Measurements from ENCODE around the gene ZHX3. TPM values are rescaled to one million over a fixed set of nuclear protein-coding genes. Genes with fewer than 3 reads are reported as not detected.

The ZHX3 gene
- total RNA-seq, 1 donor from 2014 or later = 14.5 TPM

DNA sequence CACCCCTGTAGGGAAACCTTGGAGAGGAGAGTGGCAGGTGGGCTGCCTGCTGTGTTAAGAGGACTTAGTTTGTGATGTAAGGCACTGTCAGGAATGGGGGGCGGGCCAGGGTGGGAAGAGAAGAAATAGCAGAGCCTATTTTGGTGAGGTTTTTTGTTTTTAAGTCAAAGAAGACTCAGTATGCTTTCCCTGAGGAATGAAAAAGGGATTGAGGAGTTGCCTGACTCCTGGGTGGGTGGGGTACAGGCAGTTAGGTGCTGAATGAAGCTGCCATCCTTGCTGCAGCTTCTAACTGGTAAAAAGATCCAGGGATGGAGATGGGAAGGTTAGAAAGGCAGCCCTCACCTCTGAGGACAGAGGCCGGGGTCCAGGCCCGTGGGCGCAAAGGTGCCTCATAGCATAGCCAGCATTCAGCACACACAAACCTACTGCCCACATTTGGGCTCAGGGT is 142.3 kb downstream of the ZHX3 start:
- no peak for FAIRE-seq
- Histone ChIP-seq H3K27me3 (ENCODE audit: control insufficient read depth, insufficient read depth, low read length) (no peaks in the 10 kb centered on the region), H3K4me3 (ENCODE audit: low read depth, low read length) (no peak overlapping the region), H3K36me3 (ENCODE audit: control insufficient read depth, insufficient read depth, low read length) (peaks cover 23% of the 10 kb centered on the region)
- TF ChIP-seq, protein P1, sequence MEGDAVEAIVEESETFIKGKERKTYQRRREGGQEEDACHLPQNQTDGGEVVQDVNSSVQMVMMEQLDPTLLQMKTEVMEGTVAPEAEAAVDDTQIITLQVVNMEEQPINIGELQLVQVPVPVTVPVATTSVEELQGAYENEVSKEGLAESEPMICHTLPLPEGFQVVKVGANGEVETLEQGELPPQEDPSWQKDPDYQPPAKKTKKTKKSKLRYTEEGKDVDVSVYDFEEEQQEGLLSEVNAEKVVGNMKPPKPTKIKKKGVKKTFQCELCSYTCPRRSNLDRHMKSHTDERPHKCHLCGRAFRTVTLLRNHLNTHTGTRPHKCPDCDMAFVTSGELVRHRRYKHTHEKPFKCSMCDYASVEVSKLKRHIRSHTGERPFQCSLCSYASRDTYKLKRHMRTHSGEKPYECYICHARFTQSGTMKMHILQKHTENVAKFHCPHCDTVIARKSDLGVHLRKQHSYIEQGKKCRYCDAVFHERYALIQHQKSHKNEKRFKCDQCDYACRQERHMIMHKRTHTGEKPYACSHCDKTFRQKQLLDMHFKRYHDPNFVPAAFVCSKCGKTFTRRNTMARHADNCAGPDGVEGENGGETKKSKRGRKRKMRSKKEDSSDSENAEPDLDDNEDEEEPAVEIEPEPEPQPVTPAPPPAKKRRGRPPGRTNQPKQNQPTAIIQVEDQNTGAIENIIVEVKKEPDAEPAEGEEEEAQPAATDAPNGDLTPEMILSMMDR (IDR thresholded peaks at IDR 0.05; ENCODE audit: insufficient read depth, low read length, severe bottlenecking) = no peak
- DNase-seq (ENCODE audit: low read depth) = no peak

DNA sequence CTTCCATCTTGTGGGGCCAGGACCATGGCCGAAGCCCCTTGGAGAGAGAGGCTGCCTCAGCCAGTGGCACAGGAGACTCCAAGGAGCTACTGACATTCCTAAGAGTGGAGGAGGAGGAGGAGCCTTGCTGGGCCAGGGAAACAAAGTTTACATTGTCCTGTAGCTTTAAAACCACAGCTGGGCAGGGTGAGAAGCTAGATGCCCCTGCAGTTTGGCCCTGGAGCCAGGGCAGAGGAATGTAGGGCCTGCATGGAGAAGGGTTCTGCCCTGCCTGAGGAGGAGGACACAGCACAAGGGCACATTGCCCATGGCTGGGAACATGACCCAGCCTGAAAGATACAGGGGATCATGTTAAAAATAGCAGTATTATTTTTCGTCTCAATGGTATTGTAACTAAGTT is 142.7 kb downstream of the ZHX3 start:
- peaks cover 23% of the 10 kb centered on the region for H3K36me3 ChIP-seq (ENCODE audit: control insufficient read depth, insufficient read depth, low read length)

DNA sequence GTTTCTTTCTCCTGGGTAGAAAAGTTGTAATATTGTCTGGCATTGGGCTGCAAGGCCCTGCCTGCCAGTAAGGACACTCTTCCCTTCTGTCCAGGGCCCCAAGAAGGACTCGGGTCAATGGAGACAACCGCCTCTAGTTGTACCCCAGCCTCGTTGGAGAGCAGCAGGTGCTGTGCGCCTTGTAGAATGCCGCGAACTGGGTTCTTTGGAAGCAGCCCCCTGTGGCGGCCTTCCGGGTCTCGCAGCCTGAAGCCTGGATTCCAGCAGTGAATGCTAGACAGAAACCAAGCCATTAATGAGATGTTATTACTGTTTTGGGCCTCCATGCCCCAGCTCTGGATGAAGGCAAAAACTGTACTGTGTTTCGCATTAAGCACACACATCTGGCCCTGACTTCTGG is 143.2 kb downstream of the ZHX3 start:
- no peak overlapping the region for H3K4me3 ChIP-seq (ENCODE audit: low read depth, low read length)
- FAIRE-seq = no peak
- TF ChIP-seq, protein P1 (IDR thresholded peaks at IDR 0.05; ENCODE audit: insufficient read depth, low read length, severe bottlenecking) = no peak
- no peak for DNase-seq (ENCODE audit: low read depth)
- no peaks in the 10 kb centered on the region for H3K27me3 ChIP-seq (ENCODE audit: control insufficient read depth, insufficient read depth, low read length)
- H3K36me3 ChIP-seq (ENCODE audit: control insufficient read depth, insufficient read depth, low read length) = peaks cover 23% of the 10 kb centered on the region

More for the DNA sequence above, 142.7 kb downstream of the ZHX3 start:
- FAIRE-seq (no peak), DNase-seq (ENCODE audit: low read depth) (no peak)
- H3K27me3 ChIP-seq (ENCODE audit: control insufficient read depth, insufficient read depth, low read length) = no peaks in the 10 kb centered on the region
- TF ChIP-seq, protein P1 (IDR thresholded peaks at IDR 0.05; ENCODE audit: insufficient read depth, low read length, severe bottlenecking) = no peak
- H3K4me3 ChIP-seq (ENCODE audit: low read depth, low read length) = no peak overlapping the region

DNA sequence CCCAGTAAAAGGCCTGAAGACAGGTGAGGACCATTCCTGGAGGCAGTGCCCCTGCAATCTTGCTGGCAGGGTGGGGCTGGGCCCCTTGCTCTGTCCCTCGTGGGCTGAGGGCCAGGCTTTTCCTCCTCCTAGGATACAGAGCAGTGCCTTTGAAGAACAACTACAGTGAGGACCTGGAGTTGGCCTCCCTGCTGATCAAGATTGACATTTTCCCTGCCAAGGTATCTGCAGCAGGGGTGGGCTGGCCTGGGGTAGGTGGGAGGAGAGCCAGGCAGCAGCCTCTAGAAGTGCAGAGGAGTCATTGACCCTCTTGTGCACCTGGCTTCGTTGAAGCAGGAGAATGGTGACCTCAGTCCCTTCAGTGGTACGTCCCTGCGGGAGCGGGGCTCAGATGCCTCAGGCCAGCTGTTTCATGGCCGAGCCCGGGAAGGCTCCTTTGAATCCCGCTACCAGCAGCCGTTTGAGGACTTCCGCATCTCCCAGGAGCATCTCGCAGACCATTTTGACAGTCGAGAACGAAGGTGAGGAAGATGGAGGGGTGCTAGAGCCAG is 143.7 kb downstream of the ZHX3 start:
- no peak for DNase-seq (ENCODE audit: low read depth)
- Histone ChIP-seq H3K27me3 (ENCODE audit: control insufficient read depth, insufficient read depth, low read length) (no peaks in the 10 kb centered on the region), H3K36me3 (ENCODE audit: control insufficient read depth, insufficient read depth, low read length) (peaks cover 26% of the 10 kb centered on the region), H3K4me3 (ENCODE audit: low read depth, low read length) (no peak overlapping the region)
- no peak for FAIRE-seq
- TF ChIP-seq, protein P1 (IDR thresholded peaks at IDR 0.05; ENCODE audit: insufficient read depth, low read length, severe bottlenecking) = no peak

DNA sequence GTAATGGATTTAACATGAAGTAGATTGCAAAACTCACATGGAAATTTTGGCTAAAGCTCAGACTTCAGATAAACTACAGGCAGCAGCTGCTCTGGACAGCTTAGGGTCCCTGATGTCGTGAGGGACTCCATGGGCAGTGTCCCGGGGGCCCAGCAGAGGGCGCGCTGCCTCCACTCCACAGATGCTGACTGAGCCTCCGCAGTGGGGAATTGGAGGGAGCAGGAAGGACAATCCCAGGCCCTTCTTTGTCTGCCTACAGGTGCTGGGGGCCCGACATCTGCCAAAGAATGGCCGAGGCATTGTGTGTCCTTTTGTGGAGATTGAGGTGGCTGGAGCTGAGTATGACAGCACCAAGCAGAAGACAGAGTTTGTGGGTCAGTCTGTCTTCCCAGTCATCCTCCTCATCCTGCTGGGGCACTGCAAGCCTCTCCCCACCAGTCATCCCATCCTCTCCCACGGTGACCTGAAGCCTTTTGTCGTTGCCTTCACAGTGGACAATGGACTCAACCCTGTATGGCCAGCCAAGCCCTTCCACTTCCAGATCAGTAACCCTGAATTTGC is 144.3 kb downstream of the ZHX3 start:
- H3K4me3 ChIP-seq (ENCODE audit: low read depth, low read length) = no peak overlapping the region
- FAIRE-seq (no peak), DNase-seq (ENCODE audit: low read depth) (peak; percentile 40)
- peaks cover 29% of the 10 kb centered on the region for H3K36me3 ChIP-seq (ENCODE audit: control insufficient read depth, insufficient read depth, low read length)
- H3K27me3 ChIP-seq (ENCODE audit: control insufficient read depth, insufficient read depth, low read length) = no peaks in the 10 kb centered on the region
- TF ChIP-seq, protein P1 (IDR thresholded peaks at IDR 0.05; ENCODE audit: insufficient read depth, low read length, severe bottlenecking) = peak; percentile 94
